ENCODE data around the gene GNAI3. TPM values are rescaled to one million over a fixed set of nuclear protein-coding genes. Genes with fewer than 3 reads are reported as not detected.

Gene GNAI3
- total and polyA plus RNA-seq, 2 of the 13 experiments (the other 11 are each of a cell fraction or from before 2014, with no cell fraction given) = 4.3 to 9.0 TPM

GRCh38 chr1:109569323-109569722 lies 20.9 kb downstream of the GNAI3 start:
- H3K9ac ChIP-seq (ENCODE audit: insufficient read depth, low read depth, low read length) = no peak overlapping the region
- no peak overlapping the region for H3K27ac ChIP-seq (ENCODE audit: extremely low read length, insufficient read depth, low read length)
- FAIRE-seq (no peak), ATAC-seq (no peak), DNase-seq (ENCODE audit: low spot score) (no peak)
- POLR2A ChIA-PET = interaction anchor here (0.9 to 2.1 kb wide), 2 partner anchors 21 to 23 kb away, joined by 3 to 8 read pairs; partner anchors contain the start of gene GNAI3
- H3K9me3 ChIP-seq (ENCODE audit: low read length) = no peaks in the 10 kb centered on the region
- no peak overlapping the region for H3K4me2 ChIP-seq (ENCODE audit: low read depth, low read length)
- 100% methylated on average over 1 of the region's 1 CpG for WGBS (ENCODE audit: low lambda C conversion rate)
- no peaks in the 10 kb centered on the region for H3K27me3 ChIP-seq (ENCODE audit: control insufficient read depth in 1 of 2, insufficient read depth in 2 of 2, low read length in 2 of 2)
- peaks cover 60% of the 10 kb centered on the region for H3K4me1 ChIP-seq (ENCODE audit: insufficient read depth, low read length)
- no peak overlapping the region for H2AFZ ChIP-seq (ENCODE audit: low read length)
- H3K79me2 ChIP-seq (ENCODE audit: insufficient read depth, low read length) = peaks cover 83% of the 10 kb centered on the region
- TF ChIP-seq DNMT1 (CRISPR knock-in tag; IDR thresholded peaks at IDR 0.05) = no peak
- no peak for TF ChIP-seq KDM5A (IDR thresholded peaks at IDR 0.05; ENCODE audit: borderline replicate concordance, low read length)
- TF ChIP-seq, protein P1, sequence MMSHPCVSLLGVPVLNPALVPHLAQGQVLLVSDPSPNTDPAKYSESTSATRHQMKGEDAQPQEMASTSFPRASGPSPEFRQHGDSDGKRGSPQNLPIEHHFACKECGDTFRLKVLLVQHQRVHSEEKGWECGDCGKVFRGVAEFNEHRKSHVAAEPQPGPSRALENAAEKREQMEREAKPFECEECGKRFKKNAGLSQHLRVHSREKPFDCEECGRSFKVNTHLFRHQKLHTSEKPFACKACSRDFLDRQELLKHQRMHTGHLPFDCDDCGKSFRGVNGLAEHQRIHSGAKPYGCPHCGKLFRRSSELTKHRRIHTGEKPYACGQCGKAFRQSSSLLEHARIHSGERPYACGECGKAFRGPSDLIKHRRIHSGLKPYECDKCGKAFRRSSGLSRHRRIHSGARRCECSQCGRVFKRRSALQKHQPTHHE (CRISPR knock-in tag; IDR thresholded peaks at IDR 0.05; ENCODE audit: borderline replicate concordance) = no peak
- TF ChIP-seq YEATS2 (CRISPR knock-in tag; IDR thresholded peaks at IDR 0.05; ENCODE audit: borderline replicate concordance) = no peak
- TF ChIP-seq ZC3H4 (CRISPR knock-in tag; IDR thresholded peaks at IDR 0.05; ENCODE audit: borderline replicate concordance) = no peak
- no peak for TF ChIP-seq ZNF737 (CRISPR knock-in tag; IDR thresholded peaks at IDR 0.05; ENCODE audit: borderline replicate concordance)
- TF ChIP-seq SSRP1 (CRISPR knock-in tag; IDR thresholded peaks at IDR 0.05) = no peak
- no peak for TF ChIP-seq ZNF446 (CRISPR knock-in tag; IDR thresholded peaks at IDR 0.05)
- no peak for TF ChIP-seq SOX6 (IDR thresholded peaks at IDR 0.05)
- TF ChIP-seq SOX6 (CRISPR knock-in tag; IDR thresholded peaks at IDR 0.05) = no peak
- no peak for TF ChIP-seq NONO (IDR thresholded peaks at IDR 0.05)
- TF ChIP-seq NONO (CRISPR knock-in tag; conservative IDR thresholded peaks at IDR 0.05) = no peak
- TF ChIP-seq AGO1 (IDR thresholded peaks at IDR 0.05; ENCODE audit: low read depth, low read length, poor library complexity, severe bottlenecking) = no peak
- TF ChIP-seq, protein P2, sequence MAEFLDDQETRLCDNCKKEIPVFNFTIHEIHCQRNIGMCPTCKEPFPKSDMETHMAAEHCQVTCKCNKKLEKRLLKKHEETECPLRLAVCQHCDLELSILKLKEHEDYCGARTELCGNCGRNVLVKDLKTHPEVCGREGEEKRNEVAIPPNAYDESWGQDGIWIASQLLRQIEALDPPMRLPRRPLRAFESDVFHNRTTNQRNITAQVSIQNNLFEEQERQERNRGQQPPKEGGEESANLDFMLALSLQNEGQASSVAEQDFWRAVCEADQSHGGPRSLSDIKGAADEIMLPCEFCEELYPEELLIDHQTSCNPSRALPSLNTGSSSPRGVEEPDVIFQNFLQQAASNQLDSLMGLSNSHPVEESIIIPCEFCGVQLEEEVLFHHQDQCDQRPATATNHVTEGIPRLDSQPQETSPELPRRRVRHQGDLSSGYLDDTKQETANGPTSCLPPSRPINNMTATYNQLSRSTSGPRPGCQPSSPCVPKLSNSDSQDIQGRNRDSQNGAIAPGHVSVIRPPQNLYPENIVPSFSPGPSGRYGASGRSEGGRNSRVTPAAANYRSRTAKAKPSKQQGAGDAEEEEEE (CRISPR knock-in tag; IDR thresholded peaks at IDR 0.05; ENCODE audit: borderline replicate concordance) = no peak
- TF ChIP-seq, protein P3, sequence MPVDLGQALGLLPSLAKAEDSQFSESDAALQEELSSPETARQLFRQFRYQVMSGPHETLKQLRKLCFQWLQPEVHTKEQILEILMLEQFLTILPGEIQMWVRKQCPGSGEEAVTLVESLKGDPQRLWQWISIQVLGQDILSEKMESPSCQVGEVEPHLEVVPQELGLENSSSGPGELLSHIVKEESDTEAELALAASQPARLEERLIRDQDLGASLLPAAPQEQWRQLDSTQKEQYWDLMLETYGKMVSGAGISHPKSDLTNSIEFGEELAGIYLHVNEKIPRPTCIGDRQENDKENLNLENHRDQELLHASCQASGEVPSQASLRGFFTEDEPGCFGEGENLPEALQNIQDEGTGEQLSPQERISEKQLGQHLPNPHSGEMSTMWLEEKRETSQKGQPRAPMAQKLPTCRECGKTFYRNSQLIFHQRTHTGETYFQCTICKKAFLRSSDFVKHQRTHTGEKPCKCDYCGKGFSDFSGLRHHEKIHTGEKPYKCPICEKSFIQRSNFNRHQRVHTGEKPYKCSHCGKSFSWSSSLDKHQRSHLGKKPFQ (CRISPR knock-in tag; IDR thresholded peaks at IDR 0.05; ENCODE audit: insufficient replicate concordance) = no peak
- TF ChIP-seq ZNF652 (CRISPR knock-in tag; IDR thresholded peaks at IDR 0.05; ENCODE audit: borderline replicate concordance, low read depth) = no peak
- in situ Hi-C loops (cut with HindIII; ENCODE audit: extremely low pct_ligation_motif_present, low pct_unique_long_range_greater_than_20kb) (no loop called here), intact Hi-C loops (cut with micrococcal nuclease; ENCODE audit: unreplicated experiment) (no loop called here)
- peaks cover 19% of the 10 kb centered on the region for H4K20me1 ChIP-seq (ENCODE audit: insufficient read depth, low read length)
- no TSS peak for BruUV-seq (replicated peaks)
- H3K4me3 ChIP-seq (replicated peaks in 1 of 3; ENCODE audit: insufficient read depth in 1 of 3, low read depth in 2 of 3, low read length in 3 of 3) = no peak overlapping the region
- H3K36me3 ChIP-seq (replicated peaks in 1 of 2; ENCODE audit: control insufficient read depth in 1 of 2, insufficient read depth in 2 of 2, low read length in 2 of 2) = no peaks in the 10 kb centered on the region
- CTCF ChIA-PET (ENCODE audit: low intra/inter-chr PET ratio, low total read pairs) = no interaction called here
